Activated CD4-positive, alpha-beta T cell treated with anti-CD3 and anti-CD28 coated beads, Interleukin-2, amount 50 U/mL, for 48 hours (primary cell): ENCODE results near the gene EPHB1.

Experiments used
- DNase-seq, 2 experiments: peaks; one replicate each; pipeline ENCODE4 v3.0.0-alpha.2; 2020

EPHB1 gene

DNA sequence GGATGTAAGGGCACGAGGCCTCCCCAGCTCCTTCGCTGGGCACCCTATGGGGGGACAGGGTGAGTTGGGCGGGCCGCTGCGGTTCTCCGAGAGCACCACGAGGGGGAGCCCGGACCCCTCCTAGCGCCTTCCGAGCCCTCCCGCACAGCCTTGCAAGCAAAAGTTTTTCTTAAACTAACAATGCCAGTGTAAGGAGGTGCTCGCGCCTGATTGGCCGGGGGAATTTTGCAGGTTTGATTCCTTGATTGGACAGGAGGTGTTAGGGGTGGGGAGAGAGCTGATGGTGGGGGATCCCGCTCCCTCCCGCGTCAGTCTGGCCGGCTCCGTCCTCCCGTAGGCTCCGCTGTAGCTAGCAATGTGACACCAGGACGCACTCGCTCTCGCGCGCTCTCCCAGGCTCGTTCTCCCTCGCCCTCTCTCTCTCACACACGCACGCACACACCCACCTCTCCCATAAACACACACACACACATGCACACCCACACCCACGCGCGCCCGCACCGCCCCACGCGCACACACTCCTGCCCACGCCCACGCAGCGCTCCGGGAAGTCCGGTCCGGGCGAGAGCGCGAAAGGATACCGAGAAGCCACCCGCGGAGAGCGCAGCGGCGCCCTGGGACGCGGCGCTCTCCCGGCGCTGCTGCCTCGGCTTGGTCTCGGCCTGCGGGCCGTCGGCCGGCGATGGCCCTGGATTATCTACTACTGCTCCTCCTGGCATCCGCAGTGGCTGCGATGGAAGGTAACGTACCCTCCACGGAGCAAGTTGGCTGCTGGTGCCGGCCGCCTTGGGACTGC lies at the start of gene EPHB1:
EPHB1 (plus strand) TSS at position 311 of the 796 bp plus-strand sequence.
- DNase-seq, result peak; percentile 71 to 80

DNA sequence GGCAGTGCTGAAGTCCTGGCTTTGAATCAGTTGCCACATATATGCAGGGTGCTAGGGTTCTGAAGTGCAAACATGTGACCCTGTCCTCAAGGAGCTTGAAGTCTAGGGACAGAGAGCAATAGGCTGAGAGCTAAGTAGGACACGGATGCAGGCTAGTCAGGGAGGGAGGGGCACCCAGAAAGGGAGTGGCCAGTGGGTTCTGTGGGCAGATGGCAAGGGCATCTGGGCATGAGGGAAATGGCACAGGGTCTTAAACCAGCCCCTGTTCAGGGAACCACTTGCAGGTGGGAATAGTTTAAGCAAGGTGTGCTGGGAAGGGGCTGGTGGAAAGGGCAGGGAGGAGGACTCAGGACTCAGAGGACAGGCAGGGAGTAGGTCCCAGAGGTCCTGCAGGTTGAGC lies 46.4 kb upstream of the EPHB1 start:
- no peak for DNase-seq

DNA sequence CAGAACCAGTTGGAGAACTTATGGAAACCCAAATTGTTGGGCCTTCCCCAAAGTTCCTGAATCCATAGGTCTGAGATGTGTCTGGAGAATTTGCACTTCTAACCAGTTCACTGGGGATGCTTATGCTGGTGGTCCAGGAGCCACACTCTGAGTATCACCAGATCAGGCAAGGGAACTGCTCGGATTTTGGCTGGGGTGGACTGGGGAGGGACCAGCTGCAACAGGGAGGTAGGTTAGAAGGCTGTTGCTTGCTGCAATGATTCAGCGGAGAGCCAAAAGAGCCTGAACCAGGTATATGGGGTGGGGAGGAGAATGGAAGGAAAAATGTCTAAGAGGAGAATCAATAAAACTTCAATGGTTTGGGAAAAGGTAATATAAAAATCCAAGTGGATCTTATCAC lies 45.9 kb upstream of the EPHB1 start:
- DNase-seq, result no peak

DNA sequence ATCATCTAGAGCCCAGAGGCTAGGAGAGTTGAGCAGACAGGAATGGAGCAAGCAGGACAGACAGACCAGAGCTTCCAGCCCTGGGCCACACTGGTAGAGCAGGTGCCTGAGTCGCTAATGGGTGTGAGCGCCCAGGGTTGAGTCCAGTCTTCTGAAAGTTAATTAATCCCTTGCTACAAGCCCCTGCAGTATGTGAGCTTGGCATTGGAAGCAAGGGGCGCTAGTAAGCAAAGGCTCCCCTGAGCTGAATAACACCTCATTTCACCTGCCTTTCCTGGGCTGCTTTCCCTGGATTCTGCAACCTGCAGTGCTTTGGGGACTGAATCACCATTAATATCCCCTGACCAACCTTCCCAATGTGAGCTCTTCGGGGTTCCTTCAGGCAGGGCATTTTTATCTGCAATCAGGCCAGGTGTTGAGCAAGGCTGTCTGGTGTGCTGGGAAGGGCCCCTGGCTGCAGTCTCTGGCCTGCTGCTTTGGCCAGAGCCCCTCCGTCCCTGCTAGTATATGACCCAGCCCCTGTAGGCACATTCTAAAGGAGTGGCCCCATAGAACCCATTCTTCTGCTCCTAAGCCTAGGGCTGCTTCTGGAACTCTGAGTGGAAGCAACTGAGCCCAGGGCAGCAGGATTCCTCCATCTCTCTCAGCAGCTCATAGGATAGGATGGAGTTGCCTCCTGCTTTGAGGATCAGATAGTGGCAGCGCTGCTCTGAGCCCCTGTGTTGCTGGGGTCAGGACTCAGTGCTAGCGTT lies 45.1 kb upstream of the EPHB1 start:
- no peak for DNase-seq

DNA sequence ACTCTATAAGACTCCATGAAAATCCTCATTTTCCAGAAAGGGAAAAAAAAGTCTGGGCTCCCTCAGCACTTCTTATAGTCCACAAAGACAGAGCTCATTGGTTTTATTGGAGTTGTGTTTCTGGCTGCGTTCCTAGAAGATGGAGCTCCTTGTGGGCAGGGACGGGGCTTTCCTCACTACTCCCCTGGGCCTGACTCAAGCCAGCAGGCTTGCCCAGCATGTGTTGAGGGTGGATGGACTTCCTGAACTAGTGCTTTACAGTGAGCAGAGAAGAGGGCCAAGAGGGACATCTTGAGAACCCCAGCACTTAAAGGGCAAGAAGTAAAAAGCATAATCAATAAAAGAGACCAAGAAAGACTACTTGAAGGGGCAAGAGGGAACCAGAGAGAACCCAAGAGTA lies 43.2 kb upstream of the EPHB1 start:
- DNase-seq, result no peak

DNA sequence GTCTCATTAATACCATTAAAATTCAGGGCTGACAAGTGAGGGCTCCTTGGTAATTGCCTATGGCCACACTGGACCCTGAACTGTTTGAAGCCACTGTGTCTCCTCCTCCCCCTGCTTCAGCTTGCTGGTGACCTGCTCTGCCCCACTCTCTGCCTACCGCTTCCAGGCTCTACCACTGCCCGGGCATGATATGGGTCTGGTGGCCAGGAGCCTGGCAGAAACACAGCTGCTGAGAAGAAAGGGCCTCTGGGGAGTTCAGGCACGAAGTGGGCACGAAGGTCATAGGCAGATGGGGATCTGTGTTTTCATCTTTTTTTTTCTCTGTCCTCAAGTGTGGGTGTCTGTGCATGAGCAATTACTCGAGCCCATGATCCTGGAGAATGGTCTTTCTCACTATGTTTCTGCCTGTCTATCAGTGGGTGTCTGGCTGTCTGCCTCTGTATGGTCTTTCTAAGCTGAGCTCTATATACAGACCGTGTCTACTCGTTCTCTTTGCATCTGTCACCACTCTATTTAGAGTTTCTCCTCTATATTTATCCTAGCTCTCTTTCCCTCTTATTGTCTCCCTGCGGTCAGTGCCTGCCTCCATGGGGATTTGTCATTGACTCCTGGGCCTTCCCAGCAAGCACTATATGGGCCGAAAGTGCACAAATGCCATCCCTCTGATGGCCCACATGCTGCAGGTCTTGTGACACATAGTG lies 42.1 kb upstream of the EPHB1 start:
- DNase-seq, result no peak

DNA sequence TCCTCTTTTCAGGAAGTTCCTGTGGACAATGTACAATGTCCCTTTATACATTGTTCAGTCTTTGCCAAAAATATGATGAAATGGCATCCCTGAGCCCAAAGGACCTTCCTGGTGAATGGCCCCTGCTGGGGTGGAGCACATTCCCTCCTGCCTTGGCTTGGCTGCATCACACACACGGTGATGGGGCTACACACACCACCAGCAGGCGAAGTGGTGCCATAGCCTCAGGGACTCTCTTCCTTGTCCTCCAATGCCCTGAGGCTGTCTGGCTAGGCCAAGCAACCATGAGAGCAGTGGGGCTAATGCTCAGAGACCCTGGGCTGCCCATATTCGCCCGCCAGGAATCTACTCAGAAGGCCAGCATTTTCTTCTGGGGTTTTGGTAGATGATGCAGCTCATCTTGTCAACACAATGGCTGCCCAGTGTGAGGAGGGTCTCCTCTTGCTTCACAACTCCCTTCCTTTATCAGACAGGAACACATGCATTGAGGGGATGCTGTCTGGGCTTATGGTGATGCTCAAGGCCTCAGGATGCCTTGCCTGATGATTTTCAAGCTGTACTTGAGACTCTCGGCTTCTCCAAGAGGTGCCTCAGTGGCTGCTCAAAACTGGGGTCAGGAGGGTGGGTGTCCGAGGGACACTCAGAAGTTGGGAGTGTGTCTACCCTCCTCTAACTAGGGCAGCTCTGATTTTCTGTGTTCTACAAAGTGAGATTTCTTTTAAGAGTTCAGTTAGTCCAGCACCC lies 40.9 kb upstream of the EPHB1 start:
- no peak for DNase-seq

DNA sequence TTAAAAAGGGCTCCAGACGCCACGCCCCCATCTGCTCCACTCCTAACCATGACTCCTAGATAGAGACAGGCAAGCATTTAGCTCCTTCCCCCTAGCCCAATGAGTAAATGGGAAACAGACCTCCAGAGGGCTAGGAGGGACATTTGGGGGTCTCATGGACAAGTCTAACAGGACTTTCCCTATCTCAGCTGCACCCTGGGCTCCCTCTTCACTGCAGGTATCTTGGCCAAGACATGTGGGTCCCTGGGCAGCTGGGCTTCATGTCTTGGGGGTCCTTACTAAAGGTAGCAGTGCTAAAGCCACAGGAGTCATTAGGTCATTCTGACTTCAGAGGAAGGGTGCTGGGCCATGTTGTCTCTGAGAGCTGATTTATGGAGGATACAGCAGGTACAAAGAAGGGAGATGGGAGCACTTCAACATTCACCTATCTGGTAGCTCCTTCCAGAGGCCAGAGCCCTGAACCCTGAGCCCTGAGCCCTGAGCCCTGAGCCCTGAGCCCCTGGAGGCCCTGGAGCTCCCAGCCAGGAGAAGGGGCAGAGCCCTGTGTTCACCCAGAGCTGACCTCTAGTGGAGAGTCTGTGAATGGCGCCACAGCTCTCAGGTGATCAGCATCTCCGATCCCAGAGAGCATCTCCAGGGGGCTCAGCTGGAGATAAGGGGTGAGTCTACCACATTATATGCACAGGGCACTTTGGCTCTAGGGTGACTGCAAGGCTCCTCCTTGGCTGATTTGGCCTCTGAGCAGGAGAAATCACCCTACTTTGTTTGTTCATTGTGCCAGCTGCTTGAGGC lies 40.1 kb upstream of the EPHB1 start:
- peak; percentile 37 to 45 for DNase-seq

DNA sequence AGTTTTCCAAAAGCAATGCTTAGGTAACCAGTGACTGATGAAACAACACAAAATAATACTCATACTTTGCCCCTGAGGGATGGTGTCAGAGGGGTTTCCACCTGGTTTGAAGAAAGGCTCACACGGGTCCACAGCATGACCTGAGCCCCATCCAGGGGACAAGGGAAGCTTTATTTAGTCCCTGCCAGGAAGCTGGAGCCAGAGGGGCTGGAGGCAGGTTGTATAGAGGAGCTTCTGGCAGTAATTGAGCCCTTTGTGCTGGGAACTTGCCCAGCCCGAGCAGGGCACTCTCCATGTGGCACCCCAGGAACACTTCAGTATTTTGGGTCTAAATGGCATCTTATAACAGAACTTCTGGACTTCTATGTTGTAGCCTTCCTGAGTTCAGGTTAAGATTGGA lies 39.2 kb upstream of the EPHB1 start:
- no peak for DNase-seq

DNA sequence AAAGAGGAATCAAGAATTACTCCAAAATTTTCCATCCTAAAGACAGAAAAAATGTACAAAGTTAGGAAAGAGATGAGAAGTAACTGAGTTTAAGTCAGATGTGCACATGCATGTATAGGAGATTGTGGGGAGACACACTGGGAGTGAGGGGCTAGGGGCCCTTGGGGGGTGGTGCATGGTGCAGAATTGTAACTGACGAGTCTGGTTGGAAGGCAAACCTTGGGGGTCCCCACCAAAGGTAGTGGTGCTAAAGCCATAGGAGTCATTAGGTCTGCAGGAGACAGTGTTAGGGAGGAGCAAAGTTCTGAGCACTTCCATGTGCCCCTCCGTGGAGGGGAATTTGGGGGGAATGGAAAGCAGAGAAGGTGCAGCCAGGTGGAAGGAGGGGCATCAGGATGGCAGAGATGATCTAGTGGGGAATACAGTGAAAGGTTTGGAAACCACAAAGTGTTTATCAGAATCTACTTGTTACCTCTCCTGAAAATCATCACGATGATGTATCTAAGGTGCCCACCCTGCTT lies 37.5 kb upstream of the EPHB1 start:
- no peak for DNase-seq

DNA sequence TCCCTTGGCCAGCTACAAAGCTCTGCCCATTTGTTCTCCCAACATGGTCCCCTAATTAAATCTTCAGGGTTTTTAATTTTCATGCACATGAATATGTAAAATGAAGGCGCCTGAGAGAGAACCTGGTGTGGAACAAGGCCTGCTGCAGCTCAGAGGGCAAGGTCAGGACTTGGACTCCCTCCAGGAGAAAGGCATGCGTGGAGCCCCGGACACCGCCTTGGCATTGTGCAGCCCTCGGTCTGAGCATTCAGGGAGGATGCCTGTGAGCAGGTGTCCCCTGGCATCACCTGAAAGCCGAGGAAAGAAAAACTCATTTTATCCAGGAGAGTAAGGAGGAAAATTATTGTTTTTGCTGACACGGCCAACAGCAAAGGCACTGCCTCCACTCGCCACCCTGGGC lies 33.8 kb upstream of the EPHB1 start:
- no peak for DNase-seq

DNA sequence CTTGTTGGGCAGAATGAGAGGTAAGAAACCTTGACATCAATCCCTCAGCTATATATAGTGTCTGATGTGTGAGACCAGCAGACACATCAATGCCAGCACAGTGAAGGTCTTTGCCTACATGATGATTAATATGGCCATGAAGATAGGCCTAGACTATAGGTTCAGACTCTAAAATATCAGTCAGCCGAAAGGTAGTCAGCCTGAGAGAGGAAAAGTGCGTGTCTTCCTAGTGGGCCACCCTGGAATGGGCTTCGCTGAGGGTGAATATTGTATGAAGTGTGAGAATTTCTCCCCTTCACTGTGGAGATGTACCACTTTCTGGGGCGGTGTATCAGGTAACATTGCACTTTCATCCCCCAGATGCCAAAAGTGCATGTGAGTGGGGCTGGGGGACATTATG lies 33.0 kb upstream of the EPHB1 start:
- DNase-seq, result no peak

DNA sequence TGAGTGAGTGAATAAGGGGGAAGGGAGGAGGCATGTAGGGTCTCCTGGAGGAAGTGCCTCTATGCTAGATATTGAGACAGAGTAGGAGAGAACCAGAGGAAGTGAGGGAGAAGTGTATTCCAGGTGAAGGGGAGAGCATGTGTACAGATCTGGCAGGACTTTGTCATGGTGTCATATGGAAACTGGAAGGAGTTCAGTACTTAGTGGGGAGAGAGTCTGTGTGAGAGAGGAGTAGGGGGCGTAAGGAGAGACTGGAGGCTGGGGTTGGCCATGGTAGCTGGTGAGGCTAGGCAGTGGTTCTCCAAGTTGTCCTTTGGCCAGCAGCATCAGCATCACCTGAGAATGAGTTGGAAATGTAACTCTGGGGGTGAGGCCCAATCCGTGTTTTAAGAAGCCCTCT lies 29.6 kb upstream of the EPHB1 start:
- no peak for DNase-seq

DNA sequence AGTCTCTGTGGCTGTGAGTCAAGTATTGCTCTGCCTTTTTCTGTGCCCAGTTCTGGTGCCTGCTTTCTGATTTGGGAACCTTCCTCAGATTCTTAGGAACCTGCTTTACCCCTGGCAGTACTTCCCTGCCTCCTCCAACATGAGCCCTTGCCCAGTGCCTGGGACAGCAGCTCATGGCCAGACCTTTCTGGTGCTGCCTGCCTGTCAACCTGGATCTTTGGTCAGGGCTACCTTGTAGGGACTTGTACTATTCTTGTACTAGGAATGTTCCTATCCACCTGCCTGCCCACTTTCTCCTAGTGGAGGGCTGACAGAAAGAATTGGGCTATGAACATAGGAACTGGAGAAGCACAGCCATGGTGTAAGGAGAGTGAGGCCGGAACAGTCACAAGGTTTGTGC lies 28.8 kb upstream of the EPHB1 start:
- DNase-seq, result no peak

DNA sequence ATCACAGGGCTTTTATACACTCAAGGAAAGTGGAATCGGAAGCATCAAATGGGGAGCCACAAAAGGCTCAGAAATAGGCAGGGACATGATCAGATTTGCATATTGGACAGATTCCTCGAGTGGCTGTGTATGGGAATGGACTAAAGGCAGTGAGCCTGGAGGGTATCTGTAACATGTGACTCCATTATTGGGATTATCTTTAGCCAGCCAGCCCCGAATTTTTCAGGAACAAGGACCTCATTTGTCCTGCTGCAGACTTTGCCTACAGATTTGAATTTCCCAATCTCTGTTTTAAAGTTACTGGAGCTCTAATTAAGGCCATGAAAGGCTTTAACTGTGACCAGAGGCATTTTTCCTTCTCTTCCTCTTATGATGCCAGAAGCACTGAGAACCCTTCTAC lies 26.9 kb upstream of the EPHB1 start:
- no peak for DNase-seq

DNA sequence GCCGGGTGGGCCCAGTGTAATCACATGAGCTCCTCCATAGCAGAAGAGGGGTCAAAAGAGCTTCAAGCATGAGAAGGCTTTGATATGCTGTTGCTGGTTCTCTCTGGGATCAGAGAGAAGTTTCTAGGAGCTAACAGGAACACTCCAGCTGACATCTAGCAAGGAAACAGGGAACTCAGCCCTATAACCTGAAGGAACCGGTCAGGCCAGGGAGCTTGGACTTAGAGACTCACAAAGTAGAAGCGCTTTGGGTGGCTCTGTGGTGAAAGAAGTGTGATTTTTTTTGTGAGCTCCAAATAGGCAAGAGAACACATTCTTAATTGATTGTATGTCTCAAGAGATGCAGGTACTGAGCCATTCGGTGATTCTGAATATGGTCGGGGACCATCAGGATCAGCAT lies 26.2 kb upstream of the EPHB1 start:
- DNase-seq, result no peak

DNA sequence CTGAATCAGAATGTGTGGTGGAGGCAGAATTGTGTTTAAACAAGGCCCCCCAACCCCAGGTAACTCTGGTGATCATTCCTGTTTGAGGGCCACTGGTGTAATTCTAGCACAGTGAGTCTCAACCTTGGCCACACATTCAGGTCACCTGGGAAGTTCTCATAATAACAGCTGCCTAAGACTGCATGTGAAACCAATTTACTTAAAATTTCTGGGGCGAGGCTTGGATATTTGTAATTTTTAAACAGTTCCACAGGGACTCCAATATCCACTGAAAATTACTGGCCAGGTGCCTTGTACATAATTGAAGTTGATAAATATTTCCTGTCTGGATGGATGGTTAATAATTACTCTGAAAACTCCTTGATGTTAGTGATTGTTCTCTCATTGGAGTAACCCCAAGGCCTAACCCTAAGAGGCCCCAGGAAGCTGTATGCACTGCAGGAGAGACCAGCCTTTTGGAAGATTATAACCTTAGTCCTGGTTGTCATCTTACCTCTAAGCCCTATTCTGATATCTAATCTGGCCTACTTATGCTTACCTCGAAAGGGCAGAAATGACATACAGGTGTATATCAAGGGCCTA lies 25.7 kb upstream of the EPHB1 start:
- no peak for DNase-seq

DNA sequence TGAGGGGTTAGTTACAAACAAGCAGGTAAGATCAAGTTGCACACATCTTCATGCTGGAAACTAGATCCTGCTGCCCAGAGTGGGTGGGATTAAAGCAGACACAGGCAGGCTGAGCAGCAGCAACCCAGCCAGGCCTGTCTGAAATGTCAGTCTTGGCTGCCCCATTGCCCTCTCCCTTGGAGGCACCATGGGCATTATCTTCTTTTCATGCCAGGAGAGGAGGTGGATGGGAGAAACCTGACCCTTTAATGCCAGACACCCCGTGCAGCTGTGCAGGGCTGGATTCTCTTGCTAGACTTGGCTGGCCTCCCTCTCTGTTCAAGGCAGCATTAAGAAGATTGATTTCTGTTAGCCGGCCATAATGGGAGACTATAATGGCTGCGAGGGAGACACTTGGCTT lies 23.0 kb upstream of the EPHB1 start:
- no peak for DNase-seq

DNA sequence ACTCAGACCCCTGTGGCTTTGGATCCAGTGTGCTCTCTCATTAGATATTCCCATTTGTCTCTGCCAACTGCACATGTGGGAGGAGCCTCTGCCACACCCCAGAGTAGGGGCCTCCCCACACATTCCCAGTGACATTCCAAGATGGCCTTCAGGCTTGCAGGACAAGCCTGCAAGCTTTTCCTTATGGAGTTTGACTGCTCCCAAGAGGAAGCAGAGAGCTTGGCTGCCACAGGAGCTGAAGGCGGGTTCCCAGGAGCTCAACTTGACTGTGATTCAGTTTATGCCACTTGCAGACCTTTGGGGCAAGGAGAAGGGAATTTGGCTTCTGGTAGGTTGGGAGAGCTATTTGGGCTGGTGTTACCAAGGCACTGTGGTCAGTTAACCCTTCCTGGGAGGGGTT lies 22.5 kb upstream of the EPHB1 start:
- DNase-seq, result no peak

DNA sequence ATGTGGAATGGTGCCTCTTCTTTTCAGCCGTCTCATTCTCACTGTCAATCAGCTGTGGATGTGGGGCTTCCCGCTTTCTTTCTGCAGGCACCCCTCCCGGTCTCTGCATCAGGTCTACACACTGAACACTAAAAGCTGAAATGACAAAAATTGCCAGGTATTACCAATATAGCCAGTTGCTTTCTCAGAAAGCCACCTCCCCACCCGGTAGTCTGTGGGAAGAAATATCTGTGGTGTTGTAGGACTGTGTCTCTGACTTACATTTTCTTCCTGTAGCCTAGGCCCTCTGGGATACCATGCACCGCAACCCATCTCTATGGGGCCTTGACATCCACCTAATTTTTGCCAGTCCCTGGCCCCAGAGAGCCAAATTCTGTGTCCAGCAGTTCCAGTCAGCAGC lies 19.2 kb upstream of the EPHB1 start:
- DNase-seq, result no peak

DNA sequence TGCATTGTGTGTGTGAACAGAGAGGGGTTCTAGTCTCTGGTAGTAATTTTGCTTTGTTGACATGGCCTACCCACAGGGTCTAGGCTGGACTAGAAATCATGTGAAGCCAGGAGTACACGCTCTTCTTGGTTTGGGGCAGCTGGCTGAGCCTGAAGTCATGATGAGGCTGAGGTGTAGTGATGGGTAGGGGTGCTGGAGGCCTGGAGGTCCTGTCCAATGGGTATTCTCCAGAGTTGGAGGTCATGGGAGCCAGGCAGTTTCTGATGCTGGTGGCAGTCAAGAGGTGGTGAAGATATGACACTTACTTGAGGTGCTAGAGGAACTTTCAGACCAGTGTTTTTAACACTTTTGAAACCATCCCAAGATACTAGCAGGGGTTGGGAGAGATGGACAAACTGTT lies 18.5 kb upstream of the EPHB1 start:
- DNase-seq, result no peak

DNA sequence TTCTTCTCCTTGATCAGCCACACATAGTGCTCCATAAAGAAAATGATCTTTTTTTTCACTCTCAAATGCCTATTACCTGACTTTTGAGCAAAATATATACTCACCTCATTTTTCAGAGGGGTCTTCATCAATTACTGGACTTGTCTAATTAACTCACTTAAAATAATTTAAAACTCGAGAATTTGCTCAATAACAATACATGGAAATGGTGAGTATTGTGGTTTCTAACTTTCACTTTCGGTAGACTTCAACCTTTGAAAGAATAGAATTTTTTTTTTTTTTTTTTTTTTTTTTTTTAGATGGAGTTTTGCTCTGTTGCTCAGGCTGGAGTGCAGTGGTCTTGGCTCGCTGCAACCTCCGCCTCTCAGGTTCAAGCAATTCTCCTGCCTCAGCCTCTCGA lies 17.7 kb upstream of the EPHB1 start:
- no peak for DNase-seq
